Measurements from ENCODE around the gene WNT10A. TPM values are rescaled to one million over a fixed set of nuclear protein-coding genes. Genes with fewer than 3 reads are reported as not detected.

Gene WNT10A
- total RNA-seq, 2 donors from 2014 or later, result 3.6 to 4.3 TPM

DNA sequence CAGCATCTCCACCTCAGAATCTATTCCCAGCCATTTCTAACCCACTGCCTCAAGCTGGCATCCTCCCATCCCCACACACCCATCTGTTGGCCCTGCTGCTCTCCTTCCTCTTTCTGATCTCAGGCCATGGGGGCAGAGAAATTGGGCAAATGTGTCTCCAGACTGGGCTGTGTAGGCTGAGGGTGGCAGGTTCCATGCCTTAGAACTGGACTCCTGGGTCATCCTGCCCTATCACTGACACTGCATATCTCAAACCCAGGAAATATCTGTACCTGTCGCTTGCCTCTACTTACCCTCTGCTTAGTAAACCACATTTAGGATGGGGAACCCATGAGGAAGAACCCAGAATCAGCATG, 1.8 kb downstream of the WNT10A start:
- Histone ChIP-seq H3K9me3 (no peaks in the 10 kb centered on the region), H3K27me3 (replicated peaks; ENCODE audit: insufficient read depth) (peaks cover 2% of the 10 kb centered on the region), H3K27ac (no peak overlapping the region), H3K4me3 (no peak overlapping the region), H3K36me3 (no peaks in the 10 kb centered on the region), H3K4me1 (replicated peaks) (no peaks in the 10 kb centered on the region)
- intact Hi-C loops (cut with DNase I), result no loop called here
- DNase-seq (ENCODE audit: low spot score), result no peak
- WGBS, result 85% methylated on average over 1 of the region's 1 CpG
- TF ChIP-seq, protein P1, sequence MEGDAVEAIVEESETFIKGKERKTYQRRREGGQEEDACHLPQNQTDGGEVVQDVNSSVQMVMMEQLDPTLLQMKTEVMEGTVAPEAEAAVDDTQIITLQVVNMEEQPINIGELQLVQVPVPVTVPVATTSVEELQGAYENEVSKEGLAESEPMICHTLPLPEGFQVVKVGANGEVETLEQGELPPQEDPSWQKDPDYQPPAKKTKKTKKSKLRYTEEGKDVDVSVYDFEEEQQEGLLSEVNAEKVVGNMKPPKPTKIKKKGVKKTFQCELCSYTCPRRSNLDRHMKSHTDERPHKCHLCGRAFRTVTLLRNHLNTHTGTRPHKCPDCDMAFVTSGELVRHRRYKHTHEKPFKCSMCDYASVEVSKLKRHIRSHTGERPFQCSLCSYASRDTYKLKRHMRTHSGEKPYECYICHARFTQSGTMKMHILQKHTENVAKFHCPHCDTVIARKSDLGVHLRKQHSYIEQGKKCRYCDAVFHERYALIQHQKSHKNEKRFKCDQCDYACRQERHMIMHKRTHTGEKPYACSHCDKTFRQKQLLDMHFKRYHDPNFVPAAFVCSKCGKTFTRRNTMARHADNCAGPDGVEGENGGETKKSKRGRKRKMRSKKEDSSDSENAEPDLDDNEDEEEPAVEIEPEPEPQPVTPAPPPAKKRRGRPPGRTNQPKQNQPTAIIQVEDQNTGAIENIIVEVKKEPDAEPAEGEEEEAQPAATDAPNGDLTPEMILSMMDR (IDR thresholded peaks at IDR 0.05), result no peak
- no peak for TF ChIP-seq POLR2A (IDR thresholded peaks at IDR 0.05)
- no peak for TF ChIP-seq POLR2AphosphoS5 (IDR thresholded peaks at IDR 0.05)

DNA sequence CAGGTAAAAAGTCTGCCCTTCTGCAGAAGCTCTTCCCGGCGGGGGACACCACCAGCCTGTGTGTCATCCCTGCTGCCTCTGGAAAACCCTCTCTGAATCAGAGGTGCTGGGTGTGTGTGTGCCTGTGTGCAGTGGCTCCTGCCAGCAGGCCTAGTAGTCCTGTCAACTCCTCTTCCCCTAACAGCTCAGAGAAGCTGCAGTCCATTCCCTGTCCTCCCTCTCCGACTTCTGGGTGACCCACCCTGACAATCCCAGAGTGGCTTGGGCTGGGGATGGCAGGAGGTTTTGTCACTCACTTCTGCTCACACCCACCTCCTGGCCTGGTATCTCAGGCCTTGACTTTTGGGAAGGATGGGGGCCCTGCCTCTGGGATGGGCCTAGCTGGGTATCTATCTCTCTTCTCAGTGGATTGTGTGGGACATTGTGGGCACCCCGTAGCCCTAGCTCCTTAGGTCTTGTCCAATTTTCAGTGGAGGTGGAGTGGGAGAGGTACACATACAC, 2.3 kb downstream of the WNT10A start:
- Histone ChIP-seq H3K27me3 (replicated peaks; ENCODE audit: insufficient read depth) (peaks cover 2% of the 10 kb centered on the region), H3K4me1 (replicated peaks) (no peaks in the 10 kb centered on the region), H3K36me3 (no peaks in the 10 kb centered on the region), H3K9me3 (no peaks in the 10 kb centered on the region), H3K4me3 (no peak overlapping the region), H3K27ac (peak overlapping the region; percentile 62 to 73)
- no peak for TF ChIP-seq POLR2AphosphoS5 (IDR thresholded peaks at IDR 0.05)
- TF ChIP-seq, protein P1 (IDR thresholded peaks at IDR 0.05), result no peak
- no peak for TF ChIP-seq POLR2A (IDR thresholded peaks at IDR 0.05)
- WGBS, result 49% methylated on average over 4 of the region's 4 CpGs
- no peak for DNase-seq (ENCODE audit: low spot score)
- intact Hi-C loops (cut with DNase I), result no loop called here

DNA sequence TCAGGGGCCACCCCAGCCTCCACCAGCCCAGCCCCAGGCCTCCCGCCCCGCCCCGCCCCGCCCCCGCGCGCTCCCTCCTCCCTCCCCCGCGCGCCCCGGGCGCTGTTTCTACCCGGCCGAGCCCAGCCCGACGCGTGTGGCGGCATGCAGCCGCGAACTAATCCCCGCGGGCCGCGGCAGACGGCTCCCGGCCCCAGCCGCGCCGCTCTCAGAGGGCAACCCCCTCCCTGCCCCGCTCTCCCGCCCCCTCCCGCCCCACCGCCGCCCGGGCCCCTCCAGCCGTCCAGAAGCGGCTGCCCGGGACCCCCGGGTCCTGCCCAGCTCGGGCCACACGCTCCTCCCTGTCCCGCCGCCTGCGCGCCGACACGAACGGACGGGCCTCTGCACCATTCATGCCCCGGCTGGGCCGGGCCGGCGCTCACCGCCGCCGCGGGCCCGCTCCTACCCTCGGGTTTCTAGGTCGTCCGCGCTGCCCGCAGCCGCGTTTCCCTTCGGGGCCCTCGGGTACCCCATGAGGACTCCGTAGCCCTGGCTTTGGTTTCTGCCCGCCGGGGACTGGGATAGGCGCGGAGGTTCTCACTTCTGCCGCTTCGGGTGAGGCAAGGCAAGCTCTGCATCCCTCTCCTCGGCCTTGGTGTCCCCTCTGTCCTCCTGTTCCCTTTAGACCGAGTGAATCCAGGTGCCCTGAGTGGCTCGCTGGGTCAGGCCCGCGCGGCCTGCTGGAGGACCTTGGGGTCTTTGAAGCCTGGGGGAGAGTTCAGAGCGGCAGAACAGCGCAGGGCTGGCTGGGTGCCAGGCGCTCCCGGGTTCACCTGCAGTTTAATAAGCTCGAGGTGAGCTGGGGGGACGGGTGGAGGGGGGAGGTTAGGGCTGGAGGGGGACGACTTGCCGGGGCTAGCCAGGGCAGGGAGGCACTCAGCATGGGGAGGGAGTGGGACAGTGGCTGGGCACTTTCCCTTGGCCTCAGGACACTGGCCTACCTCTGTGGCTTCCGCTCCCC, 3.1 kb downstream of the WNT10A start:
- H3K4me1 ChIP-seq (replicated peaks), result no peaks in the 10 kb centered on the region
- H3K27me3 ChIP-seq (replicated peaks; ENCODE audit: insufficient read depth), result peaks cover 2% of the 10 kb centered on the region
- peak; percentile 51 for DNase-seq (ENCODE audit: low spot score)
- intact Hi-C loops (cut with DNase I), result no loop called here
- H3K27ac ChIP-seq, result peak overlapping the region; percentile 62 to 73
- H3K36me3 ChIP-seq, result no peaks in the 10 kb centered on the region
- H3K4me3 ChIP-seq, result peak overlapping the region; percentile 28 to 41
- H3K9me3 ChIP-seq, result no peaks in the 10 kb centered on the region
- WGBS, result 6% methylated on average over 42 of the region's 89 CpGs
- TF ChIP-seq, protein P1 (IDR thresholded peaks at IDR 0.05), result no peak
- TF ChIP-seq POLR2A (IDR thresholded peaks at IDR 0.05) (no peak), POLR2AphosphoS5 (IDR thresholded peaks at IDR 0.05) (no peak)

DNA sequence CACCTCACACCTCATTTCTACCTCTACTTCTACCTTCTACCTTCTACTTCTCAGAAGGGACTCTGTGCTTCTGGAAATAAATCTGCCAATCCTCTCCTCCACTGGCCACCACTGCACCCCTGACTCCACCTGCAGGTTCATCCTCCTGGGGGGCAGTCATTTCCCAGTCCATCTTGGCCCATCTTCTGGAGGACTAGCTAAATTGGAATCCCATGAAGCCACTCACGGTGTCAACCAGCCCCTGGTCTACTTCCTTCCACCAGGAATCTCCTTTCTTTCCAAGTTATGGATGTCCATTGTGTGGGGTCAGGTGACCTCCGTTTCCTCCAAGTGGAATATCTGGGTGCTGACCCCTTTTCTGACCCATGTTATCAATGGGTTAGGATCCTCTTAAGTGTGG, 3.9 kb downstream of the WNT10A start:
- intact Hi-C loops (cut with DNase I), result no loop called here
- DNase-seq (ENCODE audit: low spot score), result no peak
- Histone ChIP-seq H3K9me3 (no peaks in the 10 kb centered on the region), H3K27me3 (replicated peaks; ENCODE audit: insufficient read depth) (peaks cover 2% of the 10 kb centered on the region), H3K4me3 (no peak overlapping the region), H3K27ac (peak overlapping the region; percentile 62 to 73), H3K36me3 (no peaks in the 10 kb centered on the region), H3K4me1 (replicated peaks) (no peaks in the 10 kb centered on the region)
- 94% methylated on average over 2 of the region's 2 CpGs for WGBS
- TF ChIP-seq POLR2A (IDR thresholded peaks at IDR 0.05) (no peak), POLR2AphosphoS5 (IDR thresholded peaks at IDR 0.05) (no peak)
- TF ChIP-seq, protein P1 (IDR thresholded peaks at IDR 0.05), result no peak
